Gastrocnemius medialis (tissue), 4 donors: ENCODE results near the gene MRPS2. TPM values are rescaled to one million over a fixed set of nuclear protein-coding genes. Genes with fewer than 3 reads are reported as not detected.

ENCODE experiments used
- ATAC-seq, 2 donors: fragments of 150-250 bp; one replicate each; pipeline ENCODE4 v1.9.1; 2016
- DNase-seq, 2 donors: peaks; one replicate each; pipeline ENCODE4 v3.0.0-alpha.2; 2019
- H3K27ac ChIP-seq, 4 donors: fragments of 200-600 bp; sonication (generic); 1 replicate in 1 of 4; 2 replicates in 3 of 4; pipeline ENCODE4 v1.5.1; 2016 to 2018; ENCODE audit warnings: mild to moderate bottlenecking in 2 of 4, moderate library complexity in 1 of 4
- H3K27me3 ChIP-seq, 3 donors: fragments of 200-600 bp; sonication (generic) in 2 of 3; 1 replicate in 1 of 3; 2 replicates in 2 of 3; pipeline versions ENCODE4 v1.5.1 to v1.6.0; 2016 to 2019; ENCODE audit warnings: mild to moderate bottlenecking in 1 of 3, moderate library complexity in 1 of 3
- H3K36me3 ChIP-seq, 2 donors: fragments of 200-600 bp; sonication (generic) in 1 of 2; one replicate each; pipeline ENCODE4 v1.5.1; 2017 to 2018
- H3K4me1 ChIP-seq, 2 donors: fragments of 200-600 bp; sonication (generic) in 1 of 2; one replicate each; pipeline ENCODE4 v1.5.1; 2016 to 2017; ENCODE audit warnings: mild to moderate bottlenecking in 2 of 2
- H3K4me3 ChIP-seq, 4 donors: fragments of 200-600 bp; sonication (generic) in 3 of 4; 1 replicate in 1 of 4; 2 replicates in 3 of 4; pipeline ENCODE4 v1.5.1; 2016 to 2019; ENCODE audit warnings: mild to moderate bottlenecking in 2 of 4
- H3K9me3 ChIP-seq, 3 donors: fragments of 200-600 bp; sonication (generic) in 2 of 3; 1 replicate in 1 of 3; 2 replicates in 2 of 3; pipeline ENCODE4 v1.5.1; 2016 to 2019
- CTCF ChIP-seq, 5 experiments: fragments of 450-650 bp in 3 of 5; fragments of 200-600 bp in 2 of 5; sonication (generic) in 2 of 5; IDR thresholded peaks in 4 of 5; conservative IDR thresholded peaks in 1 of 5; 1 replicate in 4 of 5; 2 replicates in 1 of 5; pipeline ENCODE4 v1.5.1; 2016 to 2019; ENCODE audit warnings: antibody characterized with exemption in 5 of 5, mild to moderate bottlenecking in 3 of 5, moderate library complexity in 3 of 5
- POLR2A ChIP-seq, 2 donors: fragments of 450-650 bp; IDR thresholded peaks; one replicate each; pipeline ENCODE4 v1.6.1; 2017; ENCODE audit warnings: antibody characterized with exemption in 2 of 2, mild to moderate bottlenecking in 2 of 2, moderate library complexity in 2 of 2
- in situ Hi-C, 4 donors: fragments of 200-750 bp; cut with MboI; loops; one replicate each; pipeline versions ENCODE4 v1.15.0 to v1.8.0; 2017; ENCODE audit warnings: low sequenced_read_pairs in 4 of 4
- intact Hi-C: fragments of 100-400 bp; cut with DNase I; formaldehyde crosslinking; loops from one replicate; pipeline ENCODE4 v1.15.1; 2023; ENCODE audit warnings: low total_unique reads
- total RNA-seq, 4 donors: library from RNA; depleted of rRNA; stranded (reverse); fragments of >200 nt; gene quantifications; one replicate each; pipeline versions ENCODE4 v1.1.0 to v1.2.3, GENCODE V29; 2016

The MRPS2 gene
- total RNA-seq, 4 donors from 2014 or later: 48.8 to 108 (median 69.5) TPM

DNA sequence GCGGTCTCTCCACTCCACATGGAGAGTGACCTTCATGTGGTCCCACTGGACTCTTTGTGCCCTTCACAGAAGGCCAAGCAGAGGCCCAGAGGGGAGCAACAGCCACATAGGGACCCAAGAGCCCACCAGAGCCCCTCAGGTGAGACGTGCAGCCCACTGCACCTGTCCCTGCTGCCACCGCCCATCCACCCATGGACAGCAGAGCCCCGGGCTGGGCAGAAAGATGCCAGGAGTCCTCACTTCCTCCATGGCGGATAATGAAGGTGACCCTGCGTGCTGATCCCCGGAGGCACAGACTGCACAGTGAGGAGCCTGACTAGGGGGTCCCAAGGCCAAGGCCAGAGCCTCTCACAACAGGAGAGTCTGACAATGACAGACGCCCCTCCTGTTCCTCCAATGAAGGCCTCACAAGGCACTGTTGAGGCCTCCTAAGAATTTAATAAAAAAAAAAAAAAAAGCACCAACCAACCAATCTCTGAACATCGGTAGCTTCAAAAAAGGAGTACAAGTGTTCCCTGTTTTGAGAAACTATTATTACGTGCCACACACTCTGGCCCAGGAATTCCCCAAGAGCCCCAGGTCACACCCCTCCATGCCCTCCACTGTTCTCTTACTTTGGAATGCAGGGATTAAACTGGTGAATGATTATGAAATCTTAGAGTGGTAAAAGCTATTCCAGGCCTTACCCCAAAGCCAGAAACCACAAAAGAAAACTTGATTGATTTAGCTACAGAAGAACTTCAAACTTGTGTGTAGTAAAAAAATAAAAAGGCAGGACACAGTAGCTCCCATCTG, 23.7 kb upstream of the MRPS2 start:
- TF ChIP-seq CTCF (IDR thresholded peaks at IDR 0.05 in 4 of 5, conservative IDR thresholded peaks at IDR 0.05 in 1 of 5) (no peak), POLR2A (IDR thresholded peaks at IDR 0.05) (no peak)
- DNase-seq (no peak), ATAC-seq (no peak)
- H3K36me3 ChIP-seq: no peaks in the 10 kb centered on the region
- H3K27ac ChIP-seq: no peak overlapping the region
- in situ Hi-C loops (no loop called here), intact Hi-C loops (no loop called here)
- peaks cover 7 to 8% of the 10 kb centered on the region in 2 donors for H3K4me1 ChIP-seq
- peaks cover 10 to 14% (median 12%) of the 10 kb centered on the region in 3 donors for H3K27me3 ChIP-seq
- no peaks in the 10 kb centered on the region for H3K9me3 ChIP-seq
- no peak overlapping the region for H3K4me3 ChIP-seq

GRCh38 chr9:135478191-135478590, 22.3 kb upstream of the MRPS2 start:
- Histone ChIP-seq H3K36me3 (no peaks in the 10 kb centered on the region), H3K9me3 (no peaks in the 10 kb centered on the region), H3K27me3 (peaks cover 0 to 5% (median 3%) of the 10 kb centered on the region in 3 donors), H3K27ac (no peak overlapping the region), H3K4me1 (peaks cover 7 to 8% of the 10 kb centered on the region in 2 donors), H3K4me3 (no peak overlapping the region)
- in situ Hi-C loops: no loop called here
- DNase-seq (no peak), ATAC-seq (no peak)
- intact Hi-C loops: no loop called here
- TF ChIP-seq CTCF (IDR thresholded peaks at IDR 0.05 in 4 of 5, conservative IDR thresholded peaks at IDR 0.05 in 1 of 5) (no peak), POLR2A (IDR thresholded peaks at IDR 0.05) (no peak)

DNA sequence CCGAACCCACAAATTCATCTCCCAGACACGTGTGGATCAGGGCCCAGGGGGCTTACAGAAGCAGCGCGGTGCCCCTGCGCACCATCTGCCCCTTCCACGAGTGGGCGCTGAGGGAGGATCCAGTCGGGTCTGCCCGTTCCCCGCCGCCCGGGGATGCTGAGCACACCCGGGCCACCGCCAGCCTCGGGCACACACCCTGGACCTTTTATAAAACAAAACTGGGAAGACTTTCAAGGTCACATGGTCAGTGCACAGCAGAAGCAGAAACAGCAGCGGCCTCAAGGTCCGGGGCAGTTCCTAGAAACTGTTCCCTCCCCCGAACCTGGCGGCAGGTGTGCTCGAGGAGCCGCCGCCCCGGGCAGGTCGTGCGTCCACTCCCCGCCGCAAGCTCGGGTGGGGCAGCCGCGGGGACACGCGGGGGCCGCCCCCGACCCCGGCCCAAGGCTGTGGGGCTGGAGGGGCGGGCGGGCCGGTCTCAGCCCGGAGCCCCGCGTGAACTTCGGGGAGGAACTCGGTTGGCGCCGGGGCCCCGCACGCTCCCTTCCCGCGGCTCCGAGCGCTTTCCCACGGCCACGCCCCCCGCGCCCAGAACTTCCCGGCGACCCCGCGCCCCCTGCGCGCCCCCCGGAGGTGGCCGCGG, 21.5 kb upstream of the MRPS2 start:
- DNase-seq: no peak
- TF ChIP-seq CTCF (IDR thresholded peaks at IDR 0.05 in 4 of 5, conservative IDR thresholded peaks at IDR 0.05 in 1 of 5): no peak
- TF ChIP-seq POLR2A (IDR thresholded peaks at IDR 0.05): peak in 1 of 2 donors; percentile 7
- no peak overlapping the region for H3K27ac ChIP-seq

DNA sequence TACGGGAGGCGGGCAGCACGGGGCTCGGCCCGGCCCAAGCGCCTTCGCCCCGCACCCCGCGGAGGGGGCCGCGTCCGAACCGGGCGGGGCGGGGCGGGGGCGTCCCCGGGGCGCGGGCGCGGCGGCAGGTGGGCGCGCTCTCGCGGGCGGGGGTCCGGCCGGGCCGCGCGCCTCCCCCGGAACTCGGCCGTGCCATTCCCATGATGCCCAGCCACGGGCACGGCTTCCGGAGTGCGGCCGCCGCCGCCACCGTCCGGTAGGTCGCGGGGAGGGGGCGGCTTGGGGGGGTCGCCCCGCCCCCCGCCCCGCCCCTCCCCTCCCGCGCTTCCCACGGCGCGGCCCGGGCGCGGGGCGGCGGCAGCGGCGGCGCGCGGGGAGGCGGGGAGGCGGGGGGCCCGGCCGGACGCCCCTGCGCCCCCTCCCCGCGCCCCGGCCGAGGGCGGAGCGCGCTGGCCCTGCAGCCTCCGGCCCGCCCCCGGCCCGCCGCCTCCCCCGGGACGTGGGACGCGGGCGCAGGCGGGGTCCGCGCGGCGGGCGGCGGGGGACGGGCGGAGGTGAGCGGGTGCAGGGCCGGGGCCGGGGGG, 20.9 kb upstream of the MRPS2 start, which contains the start of gene PPP1R26:
PPP1R26 (plus strand) TSS at position 314 of the 584 bp plus-strand sequence. CDS start 4,729 bp downstream, outside the sequence.
- Histone ChIP-seq H3K4me3 (peak within 1 kb of the TSS; percentile 54 to 67 (median 61)), H3K27ac (no peak within 1 kb of the TSS), H3K4me1 (peaks cover 7 to 8% of the 10 kb centered on the region in 2 donors), H3K27me3 (no peaks in the 10 kb centered on the region), H3K9me3 (no peaks in the 10 kb centered on the region), H3K36me3 (no peaks in the 10 kb centered on the region)
- peak in 1 of 2 donors; percentile 13 for ATAC-seq
- intact Hi-C loops: no loop called here
- DNase-seq: no peak
- no peak for TF ChIP-seq POLR2A (IDR thresholded peaks at IDR 0.05)
- no peak for TF ChIP-seq CTCF (IDR thresholded peaks at IDR 0.05 in 4 of 5, conservative IDR thresholded peaks at IDR 0.05 in 1 of 5)
- in situ Hi-C loops: no loop called here

More for the DNA sequence above, 21.5 kb upstream of the MRPS2 start:
- no peaks in the 10 kb centered on the region for H3K9me3 ChIP-seq
- H3K27me3 ChIP-seq: peaks cover 0 to 5% (median 0%) of the 10 kb centered on the region in 3 donors
- no peaks in the 10 kb centered on the region for H3K36me3 ChIP-seq
- H3K4me1 ChIP-seq: peaks cover 7 to 8% of the 10 kb centered on the region in 2 donors
- in situ Hi-C loops (no loop called here), intact Hi-C loops (no loop called here)
- peak overlapping the region; percentile 42 to 60 (median 53) for H3K4me3 ChIP-seq
- ATAC-seq: peak; percentile 68 to 73
